GM18526 (cell line): ENCODE measurements around the gene TOMM22.

Experiments
- POLR2A ChIP-seq: IDR thresholded peaks from 3 replicates; pipeline ENCODE4 v1.6.1; 2011; ENCODE audit not compliant: insufficient read length; ENCODE audit errors: extremely low read depth

Gene TOMM22

DNA sequence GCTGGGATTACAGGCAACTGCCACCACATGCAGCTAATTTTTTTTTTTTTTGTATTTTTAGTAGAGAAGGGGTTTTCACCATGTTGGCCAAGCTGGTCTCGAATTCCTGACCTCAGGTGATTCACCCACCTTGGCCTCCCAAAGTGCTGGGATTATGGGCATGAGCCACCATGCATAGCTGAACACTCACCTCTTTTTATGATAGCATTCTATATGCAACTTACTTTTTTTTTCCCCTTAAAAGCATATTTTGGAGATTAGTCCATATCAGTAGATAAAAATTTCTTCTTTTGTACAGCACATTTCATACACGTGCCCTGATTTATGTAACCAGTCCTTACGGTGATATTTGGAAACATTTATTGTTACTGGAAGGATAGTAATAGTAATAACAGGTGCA, 38.6 kb downstream of the TOMM22 start:
- TF ChIP-seq POLR2A: no peak

DNA sequence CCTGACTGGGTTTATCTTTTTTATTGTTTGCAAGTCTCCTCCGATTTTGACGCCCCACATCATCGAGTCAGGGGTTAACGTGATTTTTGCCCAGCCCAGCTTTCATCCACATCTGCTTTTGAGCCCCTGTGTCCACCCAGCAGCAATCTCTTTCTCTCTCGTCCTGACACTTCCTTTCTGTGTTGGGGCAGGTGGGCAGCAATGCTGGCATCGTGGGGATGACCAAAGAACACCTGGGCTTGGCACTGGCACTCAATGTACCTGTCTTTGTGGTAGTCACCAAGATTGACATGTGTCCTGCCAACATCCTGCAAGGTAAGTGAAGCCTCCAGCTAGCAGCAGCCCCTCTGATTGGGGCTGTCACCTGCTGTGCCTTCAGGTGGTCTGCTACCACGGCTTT, 39.8 kb downstream of the TOMM22 start:
- TF ChIP-seq POLR2A: no peak

DNA sequence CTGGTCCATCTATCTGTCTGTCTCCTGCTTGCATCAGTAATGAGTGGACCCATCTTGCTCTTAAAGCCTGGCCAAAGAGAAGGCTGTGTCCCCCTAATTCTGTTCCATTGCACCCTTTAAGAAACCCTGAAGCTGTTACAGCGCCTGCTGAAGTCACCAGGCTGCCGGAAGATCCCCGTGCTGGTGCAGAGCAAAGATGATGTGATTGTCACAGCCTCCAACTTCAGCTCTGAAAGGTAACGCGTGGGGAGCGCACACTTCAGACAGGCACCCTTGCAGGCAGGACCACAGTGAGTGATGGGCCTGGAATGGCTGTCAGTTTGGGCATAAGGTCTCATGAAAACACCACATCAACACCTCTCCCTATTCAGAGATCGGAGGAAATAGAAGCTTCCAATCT, 42.4 kb downstream of the TOMM22 start:
- no peak for TF ChIP-seq POLR2A

DNA sequence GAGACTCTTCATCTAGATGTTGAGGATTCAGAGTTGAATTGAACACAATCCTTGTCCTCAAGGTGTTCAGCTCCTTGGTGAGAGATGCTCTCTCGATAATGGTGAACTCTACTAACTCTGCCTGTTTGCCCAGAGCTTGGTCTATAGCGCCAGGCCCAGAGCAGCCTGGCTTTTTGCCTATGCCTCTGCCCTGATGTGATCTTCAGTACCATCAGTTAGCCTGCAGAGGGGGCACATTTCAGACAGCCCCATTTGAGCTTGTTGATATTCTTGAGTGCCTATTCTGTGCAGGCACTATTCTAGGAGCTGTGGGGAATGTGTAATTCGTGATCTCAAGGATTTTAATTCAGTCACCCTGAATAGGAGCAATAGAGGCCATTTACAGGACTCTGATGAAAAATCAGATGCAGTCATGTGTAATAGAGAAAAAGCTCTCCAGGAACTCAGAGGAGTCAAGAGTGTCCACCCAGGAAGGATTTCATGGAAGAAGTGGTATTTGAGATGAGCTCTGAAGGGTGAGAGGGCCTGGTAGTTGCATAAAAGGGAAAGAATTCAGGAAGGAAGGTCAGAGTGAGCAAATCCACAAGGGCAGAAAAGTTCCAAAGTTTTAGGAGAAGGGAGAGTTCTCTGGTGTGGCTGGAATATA, 43.3 kb downstream of the TOMM22 start:
- TF ChIP-seq POLR2A: no peak

DNA sequence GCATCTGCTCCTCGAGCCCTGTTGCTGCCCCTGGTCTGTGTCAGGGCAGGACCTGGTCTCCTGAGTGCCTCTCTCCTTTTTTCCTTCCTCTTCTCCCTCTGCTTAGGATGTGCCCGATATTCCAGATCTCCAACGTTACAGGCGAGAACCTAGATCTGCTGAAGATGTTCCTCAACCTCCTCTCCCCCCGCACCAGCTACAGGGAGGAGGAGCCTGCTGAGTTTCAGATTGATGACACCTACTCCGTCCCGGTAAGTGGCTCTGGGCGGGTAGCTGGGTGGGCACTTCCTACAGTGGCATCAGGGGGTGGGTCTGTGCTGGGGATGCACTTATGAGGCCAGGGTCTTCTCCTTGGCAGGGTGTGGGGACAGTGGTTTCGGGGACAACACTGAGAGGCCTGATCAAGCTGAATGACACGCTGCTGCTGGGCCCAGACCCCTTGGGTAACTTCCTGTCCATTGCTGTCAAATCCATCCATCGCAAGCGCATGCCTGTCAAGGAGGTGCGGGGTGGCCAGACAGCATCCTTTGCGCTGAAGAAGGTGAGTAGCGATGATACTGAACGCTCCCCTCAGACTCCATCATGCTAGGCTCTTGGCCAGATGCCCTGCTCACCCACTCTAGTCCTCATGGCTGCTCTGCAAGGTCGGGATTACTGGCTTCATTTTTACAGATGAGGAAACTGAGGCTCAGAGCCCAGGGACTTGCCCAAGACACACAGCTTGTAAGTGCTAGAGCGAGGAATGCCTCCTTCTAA, 44.3 kb downstream of the TOMM22 start:
- TF ChIP-seq POLR2A: no peak

DNA sequence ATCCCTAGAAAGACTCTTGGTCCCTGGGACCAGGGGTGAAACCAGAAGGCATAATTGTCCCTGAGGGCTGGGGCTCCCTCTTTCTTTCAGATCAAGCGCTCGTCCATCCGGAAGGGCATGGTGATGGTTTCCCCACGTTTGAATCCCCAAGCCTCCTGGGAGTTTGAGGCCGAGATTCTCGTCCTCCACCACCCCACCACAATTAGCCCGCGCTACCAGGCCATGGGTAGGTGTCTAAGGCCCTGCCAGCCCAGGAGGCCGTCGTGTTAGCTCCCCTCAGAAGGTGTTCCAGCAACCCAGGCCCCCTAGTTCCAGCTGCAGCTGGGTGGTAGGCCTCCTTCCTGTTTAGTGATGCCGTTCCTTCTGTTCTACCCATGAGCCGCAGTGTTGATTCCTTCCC, 45.4 kb downstream of the TOMM22 start:
- no peak for TF ChIP-seq POLR2A

DNA sequence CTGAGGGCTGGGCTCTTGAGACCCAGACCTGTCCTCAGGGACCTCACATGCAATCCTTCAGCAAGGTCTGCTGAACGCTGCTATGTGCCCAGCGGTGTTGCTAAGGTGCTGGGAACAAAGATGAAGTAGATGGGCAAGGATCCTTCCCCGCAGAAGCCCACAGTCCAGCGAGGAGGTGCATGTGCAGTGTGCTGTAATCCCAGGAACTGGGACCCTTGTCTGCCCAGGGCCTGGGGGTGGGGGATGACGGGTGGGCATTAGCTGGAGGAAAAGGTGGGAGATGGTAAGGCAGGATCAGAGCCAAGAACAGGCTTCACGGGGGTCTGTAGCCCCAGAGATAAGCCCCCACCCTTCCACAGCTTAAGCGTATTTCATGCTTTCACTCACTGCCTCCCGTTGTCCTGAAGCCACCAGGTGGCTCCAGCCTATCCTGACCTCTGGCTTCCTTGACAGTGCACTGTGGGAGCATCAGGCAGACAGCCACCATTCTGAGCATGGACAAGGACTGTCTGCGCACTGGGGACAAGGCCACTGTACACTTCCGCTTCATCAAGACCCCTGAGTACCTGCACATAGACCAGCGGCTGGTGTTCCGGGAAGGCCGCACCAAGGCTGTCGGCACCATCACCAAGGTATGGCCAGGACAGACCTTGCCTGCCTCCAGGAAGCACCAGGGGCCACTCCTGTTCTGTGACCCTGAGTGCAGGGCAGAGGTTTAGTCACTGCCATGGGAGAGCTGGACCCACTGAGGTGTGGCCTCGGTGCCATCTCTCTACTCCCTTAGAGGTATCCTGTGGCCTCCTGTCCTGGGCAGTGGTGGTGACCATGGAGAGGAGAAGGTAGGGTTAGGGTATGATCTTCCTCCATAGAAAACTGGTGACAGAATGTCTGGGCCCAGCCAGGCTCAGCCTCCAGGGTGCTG, 46.0 kb downstream of the TOMM22 start:
- TF ChIP-seq POLR2A: no peak

DNA sequence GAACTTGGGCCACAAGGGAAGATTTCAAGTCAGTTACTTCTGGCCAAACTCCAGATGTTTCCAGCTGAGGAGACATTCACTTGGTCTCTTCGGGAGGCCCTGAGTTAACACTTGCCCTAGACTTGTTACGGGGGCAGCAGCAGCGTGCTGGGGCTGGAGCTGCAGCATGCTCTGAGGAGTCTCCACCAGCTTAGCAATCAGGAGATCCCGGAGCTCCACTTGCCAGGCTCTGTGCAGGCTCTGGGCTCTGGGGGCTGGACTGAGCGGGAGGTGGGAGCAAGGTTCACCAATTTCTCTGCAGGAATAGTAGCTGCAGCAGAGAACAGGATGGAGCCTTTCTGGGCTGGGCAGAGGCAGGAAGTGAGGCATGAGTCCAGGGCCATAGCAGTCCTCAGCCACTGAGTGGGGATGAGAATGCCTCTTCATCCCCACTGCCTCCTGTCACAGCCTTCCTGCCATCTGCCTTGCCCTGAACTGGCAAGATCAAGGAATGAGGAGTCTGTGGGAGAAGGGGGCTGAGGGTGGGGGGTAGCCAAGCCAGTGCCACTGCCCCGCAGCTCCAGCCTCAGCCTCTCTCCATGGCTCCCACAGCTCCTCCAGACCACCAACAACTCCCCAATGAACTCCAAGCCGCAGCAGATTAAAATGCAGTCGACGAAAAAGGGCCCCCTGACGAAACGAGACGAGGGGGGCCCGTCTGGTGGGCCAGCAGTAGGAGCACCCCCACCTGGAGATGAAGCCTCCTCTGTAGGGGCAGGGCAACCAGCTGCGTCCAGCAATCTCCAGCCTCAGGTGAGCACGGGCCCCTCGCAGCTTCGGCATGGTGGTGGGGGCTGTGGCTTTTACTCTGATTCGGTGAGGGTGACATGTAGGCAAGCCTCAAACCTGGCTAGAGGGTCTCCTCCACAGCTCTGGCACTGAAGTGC, 47.4 kb downstream of the TOMM22 start:
- no peak for TF ChIP-seq POLR2A

DNA sequence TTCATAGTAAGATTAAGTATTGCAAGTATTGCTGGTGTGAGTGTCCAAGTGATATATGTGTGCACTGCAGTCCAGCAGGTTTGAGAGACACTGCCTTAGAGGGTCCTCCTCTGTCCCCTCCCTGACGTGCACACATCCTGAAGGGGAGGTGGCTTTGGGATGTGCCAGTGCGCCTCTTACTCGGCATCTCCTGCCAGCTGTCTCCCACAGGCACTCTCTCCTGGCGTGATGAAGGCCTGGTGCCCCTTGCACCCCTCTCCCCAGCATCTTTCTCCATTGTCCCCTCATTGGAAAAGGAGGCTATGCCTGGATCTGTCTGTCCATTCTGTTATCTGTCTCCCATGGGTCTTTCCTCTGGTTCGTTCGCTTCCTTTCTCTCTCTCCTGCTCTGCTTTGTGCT, 48.2 kb downstream of the TOMM22 start:
- no peak for TF ChIP-seq POLR2A

DNA sequence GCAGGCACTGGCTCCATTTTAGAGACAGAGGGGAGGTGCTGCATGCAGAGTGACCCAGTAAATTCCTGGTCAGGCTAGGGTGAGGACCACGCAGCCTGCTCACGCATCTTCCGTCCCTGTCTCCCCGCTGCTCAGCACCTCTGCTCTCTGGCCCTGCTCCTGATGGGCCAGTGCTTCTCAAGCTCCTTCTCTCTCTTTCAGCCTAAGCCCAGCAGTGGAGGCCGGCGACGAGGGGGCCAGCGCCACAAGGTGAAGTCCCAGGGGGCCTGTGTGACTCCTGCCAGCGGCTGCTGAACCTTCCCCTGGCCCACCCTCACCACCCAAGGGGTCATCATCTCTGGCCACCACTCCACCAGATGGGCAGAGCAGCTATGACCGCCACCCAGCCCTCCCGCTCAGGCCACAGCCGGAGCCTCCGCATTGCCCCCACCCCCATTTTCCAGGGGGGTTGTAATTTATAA, 48.7 kb downstream of the TOMM22 start:
- no peak for TF ChIP-seq POLR2A

DNA sequence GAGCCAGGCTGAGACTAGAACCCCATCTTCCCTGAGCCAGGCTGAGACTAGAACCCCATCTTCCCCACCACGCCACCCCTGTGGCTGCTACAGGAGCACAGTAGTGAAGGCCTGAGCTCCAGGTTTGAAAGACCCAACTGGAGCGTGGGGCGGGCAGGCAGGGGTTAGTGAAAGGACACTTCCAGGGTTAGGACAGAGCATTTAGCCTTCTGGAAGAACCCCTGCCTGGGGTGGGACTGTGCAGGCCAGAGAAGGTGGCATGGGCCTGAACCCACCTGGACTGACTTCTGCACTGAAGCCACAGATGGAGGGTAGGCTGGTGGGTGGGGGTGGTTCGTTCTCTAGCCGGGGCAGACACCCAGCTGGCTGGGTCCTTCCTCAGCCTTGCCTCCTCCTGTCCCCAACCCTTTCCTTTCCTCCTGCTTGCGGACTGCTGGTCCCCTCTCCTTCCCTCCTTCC, 50.0 kb downstream of the TOMM22 start:
- TF ChIP-seq POLR2A: no peak

DNA sequence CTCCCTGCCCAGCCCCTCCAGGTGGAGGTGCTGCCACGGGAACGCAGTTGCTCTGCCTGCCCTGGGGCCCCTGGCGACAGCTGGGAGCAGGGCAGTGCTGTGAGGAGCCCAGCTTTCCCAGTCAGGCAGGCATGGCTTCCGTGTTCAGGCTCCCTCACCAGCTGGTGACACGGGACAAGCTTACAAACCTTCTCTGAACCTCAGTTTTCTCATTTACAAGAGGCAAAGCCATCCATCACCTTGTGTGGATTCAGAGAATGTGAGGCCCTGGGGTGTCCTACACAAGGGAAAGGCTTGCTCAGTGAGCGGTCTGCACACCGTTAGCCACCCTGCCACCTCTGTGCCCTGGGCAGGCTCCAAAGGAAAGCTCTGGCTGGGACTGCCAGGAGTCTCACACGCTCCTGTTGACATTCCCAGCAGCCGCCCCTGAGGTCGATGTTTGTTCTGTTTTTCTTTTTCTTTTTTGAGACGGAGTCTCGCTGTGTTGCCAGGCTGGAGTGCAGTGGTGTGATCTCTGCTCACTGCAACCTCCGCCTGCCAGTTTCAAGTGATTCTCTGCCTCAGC, 50.6 kb downstream of the TOMM22 start:
- no peak for TF ChIP-seq POLR2A

DNA sequence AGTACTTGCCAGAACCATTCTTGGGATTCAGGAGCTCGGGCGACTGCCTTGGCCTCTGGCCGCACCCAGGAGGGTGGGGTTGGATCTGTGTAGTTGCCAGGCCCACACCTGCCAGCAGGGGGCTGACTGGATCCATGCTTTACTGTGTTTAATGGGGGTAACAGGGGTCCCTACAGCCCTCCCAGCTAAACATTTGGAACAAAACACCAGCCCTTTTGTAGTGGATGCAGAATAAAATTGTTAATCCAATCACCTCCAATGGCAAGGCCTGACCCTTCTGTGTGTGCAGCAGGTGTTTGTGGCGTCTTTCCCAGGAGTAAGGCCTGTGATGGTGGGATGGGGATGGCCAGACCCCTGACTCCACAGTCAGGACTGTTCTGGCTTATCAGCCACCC, 51.6 kb downstream of the TOMM22 start:
- TF ChIP-seq POLR2A: peak; percentile 23

DNA sequence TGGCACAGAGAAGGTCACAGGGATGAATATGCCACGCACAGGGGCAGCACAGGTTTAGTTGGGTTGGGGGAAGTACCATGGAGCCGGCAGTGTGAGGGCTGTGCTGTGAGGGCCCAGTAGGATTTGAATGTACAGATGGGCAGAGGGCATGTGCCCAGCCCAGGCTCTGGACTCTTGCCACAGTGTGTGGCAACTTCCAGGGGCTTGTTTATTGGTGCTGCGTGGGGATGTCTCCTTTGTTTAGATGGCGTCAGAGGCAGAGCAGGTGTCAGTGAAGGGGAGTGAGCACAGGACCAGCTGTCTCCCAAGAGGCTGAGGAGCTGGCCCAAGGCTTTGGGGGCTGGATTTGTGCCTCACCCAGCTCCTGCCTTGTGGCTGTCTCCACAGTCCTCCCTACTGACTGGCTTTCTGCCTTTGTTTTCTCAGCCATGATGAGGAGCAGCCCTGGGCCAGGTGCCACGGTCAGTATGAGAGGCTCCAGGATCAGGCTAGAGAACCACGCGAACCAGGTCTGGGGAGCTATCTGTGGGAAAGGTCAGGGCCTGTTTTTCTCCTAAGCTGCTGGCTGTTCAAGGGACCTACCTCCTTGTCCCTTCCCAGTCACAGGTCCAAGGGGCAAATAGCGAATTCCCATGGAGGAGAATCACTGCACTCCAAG, 52.1 kb downstream of the TOMM22 start:
- no peak for TF ChIP-seq POLR2A
